AG04449 (cell line): Measurements from ENCODE around the gene FBXL16.
"Not testable (repeated sequence)": the region's sequence is repeated elsewhere in the genome, so short reads cannot be mapped to it uniquely, and the experiment has no call there.

Experiments used
- CTCF ChIA-PET: fragments of 350-600 bp; formaldehyde crosslinking; extraction: SDS; loops from one replicate; lab custom pipeline; 2021; ENCODE audit warnings: antibody characterized with exemption; lab: Yijun Ruan, JAX
- POLR2A ChIA-PET: fragments of 400-600, 350-600 bp; formaldehyde crosslinking; extraction: SDS; loops from one replicate; lab custom pipeline; 2020; ENCODE audit warnings: antibody characterized with exemption, inconsistent platforms; lab: Yijun Ruan, JAX
- DNase-seq: peaks from one replicate; pipeline ENCODE4 v3.0.0-alpha.2; 2010; ENCODE audit warnings: low read depth, low spot score
- H3K4me3 ChIP-seq: 2 replicates; pipeline ENCODE4 v1.5.1; 2011; ENCODE audit warnings: low read depth, mild to moderate bottlenecking, control low read depth, low read length
- CTCF ChIP-seq: IDR thresholded peaks from one replicate; pipeline ENCODE4 v1.5.1; 2011; ENCODE audit warnings: mild to moderate bottlenecking, moderate library complexity, low read length, control low read depth, inconsistent platforms; ENCODE audit not compliant: insufficient read depth; ENCODE audit errors: missing control alignments

The FBXL16 gene

GRCh38 chr16:705431-706188 lies at the start of gene FBXL16:
FBXL16 (minus strand) TSS chr16:705801; CDS start chr16:697405, 8,396 bp downstream.
- CTCF ChIA-PET, result no interaction called here
- POLR2A ChIA-PET, result no interaction called here
- no peak for TF ChIP-seq CTCF
- peak within 1 kb of the TSS; percentile 12; the same call in 1 of the 2 replicates for H3K4me3 ChIP-seq
- DNase-seq, result no peak

GRCh38 chr16:754656-755055 lies 49.1 kb upstream of the FBXL16 start:
- H3K4me3 ChIP-seq, result no peak overlapping the region
- DNase-seq, result no peak
- no peak for TF ChIP-seq CTCF
- ChIA-PET POLR2A (no interaction called here), CTCF (interaction anchor here (0.9 to 4.2 kb wide), 2 partner anchors 12 to 43 kb away, joined by 4 to 24 read pairs; partner anchors contain the start of gene CIAO3)

DNA sequence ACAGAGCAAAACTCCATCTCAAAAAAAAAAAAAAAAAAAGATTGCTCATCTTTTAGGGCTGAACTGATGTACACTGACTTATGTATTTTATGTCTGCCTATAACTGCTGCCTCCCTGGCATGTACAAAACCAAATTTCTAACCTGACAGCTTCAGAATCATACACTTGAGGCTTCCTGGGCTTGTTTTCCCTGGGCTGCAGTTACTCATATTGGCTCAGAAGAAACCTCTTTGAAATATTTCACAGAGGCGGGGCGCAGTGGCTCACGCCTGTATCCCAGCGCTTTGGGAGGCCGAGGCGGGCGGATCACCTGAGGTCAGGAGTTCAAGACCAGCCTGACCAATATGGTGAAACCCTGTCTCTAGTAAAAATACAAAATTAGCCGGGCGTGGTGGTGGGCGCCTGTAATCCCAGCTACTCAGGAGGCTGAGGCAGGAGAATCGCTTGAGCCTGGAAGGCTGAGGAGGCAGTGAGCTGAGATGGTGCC lies 48.6 kb upstream of the FBXL16 start:
- DNase-seq, POLR2A ChIA-PET, H3K4me3 ChIP-seq: not testable (repeated sequence)
- CTCF ChIA-PET, result interaction anchor here (4.2 kb wide), 1 partner anchor 11 kb away, joined by 24 read pairs; the partner anchor contains the start of gene CIAO3

DNA sequence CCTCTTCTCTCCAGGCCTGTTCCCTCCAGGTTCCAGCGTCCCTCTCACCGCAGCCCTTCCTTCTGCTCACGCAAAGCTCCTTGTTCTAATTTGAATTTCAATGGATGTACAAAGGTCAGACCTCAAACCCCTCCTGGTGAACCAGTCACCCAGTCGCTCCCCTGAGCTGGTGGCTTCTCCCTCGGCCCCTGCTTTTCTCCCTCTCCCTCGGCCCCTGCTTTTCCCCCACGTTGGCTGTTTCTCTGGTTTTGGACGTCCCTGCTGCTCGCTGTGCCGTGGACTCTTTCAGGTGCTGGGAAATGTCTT lies 46.4 kb upstream of the FBXL16 start:
- ChIA-PET POLR2A (no interaction called here), CTCF (interaction anchor here (0.6 to 4.1 kb wide), 5 partner anchors 9 to 33 kb away, joined by 3 to 40 read pairs (median 3); partner anchors contain the start of genes ANTKMT and CIAO3)
- TF ChIP-seq CTCF, result no peak
- H3K4me3 ChIP-seq, result no peak overlapping the region
- DNase-seq, result no peak

DNA sequence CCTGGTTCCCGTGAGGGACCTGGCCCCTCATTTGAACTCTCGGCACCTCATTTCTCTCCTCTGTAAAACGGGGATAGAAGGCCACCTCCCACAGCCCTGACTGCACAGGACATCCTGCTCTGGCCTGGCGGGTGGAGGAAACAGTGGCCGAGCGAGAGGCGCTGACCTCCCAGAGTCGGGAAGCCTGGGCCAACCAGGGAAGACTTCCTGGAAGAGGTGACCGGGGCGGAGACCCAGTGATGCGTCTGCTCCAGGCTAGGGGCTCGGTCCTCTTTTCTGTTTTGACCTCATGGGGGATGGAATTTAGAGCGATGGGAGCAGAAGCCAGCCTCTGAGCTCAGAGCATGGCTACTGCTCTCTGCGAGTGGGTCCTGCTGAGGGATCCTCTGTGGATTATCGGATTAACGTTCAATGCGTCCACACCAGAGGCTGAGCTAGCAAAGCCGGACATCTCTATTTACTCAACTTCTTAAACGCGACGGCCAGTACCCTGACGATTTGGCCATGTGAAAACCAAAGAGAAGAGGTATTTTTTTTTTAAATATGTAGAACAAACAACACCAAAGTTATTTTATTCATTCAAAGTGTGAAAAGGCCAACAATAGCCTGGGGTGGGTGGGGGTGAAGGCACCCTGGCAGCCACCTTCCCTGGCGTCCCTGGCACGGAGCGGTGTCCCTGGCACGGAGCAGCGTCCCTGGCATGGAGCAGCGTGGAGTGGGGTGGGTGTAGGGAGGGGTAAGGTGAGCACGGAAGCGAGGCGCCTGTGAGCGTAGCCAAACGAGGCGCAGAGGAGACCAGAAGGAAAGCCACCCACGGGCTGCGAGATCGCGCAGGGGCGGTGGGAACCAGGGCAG lies 45.8 kb upstream of the FBXL16 start:
- CTCF ChIA-PET, result interaction anchor here (0.6 to 4.1 kb wide), 7 partner anchors 8 to 39 kb away, joined by 3 to 40 read pairs (median 3); partner anchors contain the start of genes ANTKMT and CIAO3
- no peak overlapping the region for H3K4me3 ChIP-seq
- no peak for TF ChIP-seq CTCF
- DNase-seq, result no peak
- POLR2A ChIA-PET, result no interaction called here

DNA sequence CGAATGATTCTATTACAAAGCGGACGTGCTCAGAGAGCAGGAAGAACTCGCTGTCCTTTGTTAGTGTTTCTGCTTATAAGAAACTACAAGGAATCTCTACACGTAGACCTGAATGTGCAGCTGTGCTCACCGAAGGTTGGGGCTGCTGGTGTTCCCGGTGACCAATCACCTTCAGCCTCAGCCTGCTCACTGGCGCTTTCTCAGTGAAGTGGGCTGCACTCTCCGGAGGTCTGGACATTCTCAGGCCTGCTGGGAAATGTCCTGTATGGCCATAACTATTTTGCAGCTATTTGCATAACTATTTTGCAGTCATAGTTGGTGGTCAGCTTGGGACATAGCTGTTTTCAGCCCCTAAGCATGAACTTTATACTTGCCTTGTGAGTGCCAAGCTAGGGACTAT lies 44.9 kb upstream of the FBXL16 start:
- ChIA-PET CTCF (interaction anchor here (1.0 to 4.1 kb wide), 4 partner anchors 10 to 39 kb away, joined by 3 to 40 read pairs (median 5); partner anchors contain the start of genes ANTKMT and CIAO3), POLR2A (no interaction called here)
- no peak for DNase-seq
- no peak for TF ChIP-seq CTCF
- H3K4me3 ChIP-seq, result no peak overlapping the region
